ENCODE data around the gene CRELD2.
A peak's percentile ranks its signal among the peaks of the same experiment; 100 is the strongest.

Gene CRELD2

GRCh38 chr22:49970528-49971231 lies 52.2 kb downstream of the CRELD2 start:
- peak; percentile 98 for DNase-seq

GRCh38 chr22:49971232-49972162 lies 53.1 kb downstream of the CRELD2 start:
- peak; percentile 86 for DNase-seq

- DNase-seq: peak; percentile 37
Observed at GRCh38 chr22:49972163-49973017, 54.0 kb downstream of the CRELD2 start.

DNA sequence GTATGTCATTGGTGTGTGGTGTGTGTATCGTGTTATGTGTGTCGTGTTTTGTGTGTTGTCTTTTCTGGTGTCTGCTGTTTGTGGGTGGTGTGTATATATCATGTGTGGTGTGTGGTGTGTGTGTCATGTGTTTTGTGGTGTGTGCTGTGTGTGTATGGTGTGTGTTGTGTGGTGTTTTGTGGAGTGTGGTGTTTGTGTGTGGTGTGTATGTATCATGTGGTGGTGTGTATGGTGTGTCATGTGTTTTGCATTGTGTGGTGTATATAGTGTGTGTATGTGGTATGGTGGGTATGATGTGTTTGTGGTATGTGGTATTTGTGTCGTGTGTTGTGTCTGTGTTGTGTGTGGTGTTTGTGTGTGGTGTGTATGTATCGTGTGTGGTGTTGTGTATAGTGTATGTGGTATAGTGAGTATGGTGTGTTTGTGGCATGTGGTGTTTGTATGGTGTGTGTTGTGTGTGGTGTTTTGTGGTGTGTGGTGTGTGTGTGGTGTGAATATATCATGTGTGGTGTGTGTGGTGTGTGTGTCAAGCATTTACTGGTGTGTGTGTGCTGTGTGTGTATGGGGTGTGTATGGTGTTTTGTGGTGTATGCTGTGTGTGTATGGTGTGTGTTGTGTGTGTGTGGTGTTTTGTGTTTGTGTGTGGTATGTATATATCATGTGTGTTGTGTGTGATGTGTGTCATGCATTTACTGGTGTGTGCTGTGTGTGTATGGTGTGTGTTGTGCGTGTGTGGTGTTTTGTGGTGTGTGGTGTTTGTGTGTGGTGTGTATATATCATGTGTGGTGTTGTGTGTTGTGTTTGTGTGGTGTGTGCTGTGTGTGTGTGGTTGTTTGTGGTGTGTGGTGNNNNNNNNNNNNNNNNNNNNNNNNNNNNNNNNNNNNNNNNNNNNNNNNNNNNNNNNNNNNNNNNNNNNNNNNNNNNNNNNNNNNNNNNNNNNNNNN lies 54.9 kb downstream of the CRELD2 start:
- peak; percentile 3 for DNase-seq

- peak; percentile 73 for DNase-seq
Observed at GRCh38 chr22:49975543-49976389, 57.3 kb downstream of the CRELD2 start.

DNA sequence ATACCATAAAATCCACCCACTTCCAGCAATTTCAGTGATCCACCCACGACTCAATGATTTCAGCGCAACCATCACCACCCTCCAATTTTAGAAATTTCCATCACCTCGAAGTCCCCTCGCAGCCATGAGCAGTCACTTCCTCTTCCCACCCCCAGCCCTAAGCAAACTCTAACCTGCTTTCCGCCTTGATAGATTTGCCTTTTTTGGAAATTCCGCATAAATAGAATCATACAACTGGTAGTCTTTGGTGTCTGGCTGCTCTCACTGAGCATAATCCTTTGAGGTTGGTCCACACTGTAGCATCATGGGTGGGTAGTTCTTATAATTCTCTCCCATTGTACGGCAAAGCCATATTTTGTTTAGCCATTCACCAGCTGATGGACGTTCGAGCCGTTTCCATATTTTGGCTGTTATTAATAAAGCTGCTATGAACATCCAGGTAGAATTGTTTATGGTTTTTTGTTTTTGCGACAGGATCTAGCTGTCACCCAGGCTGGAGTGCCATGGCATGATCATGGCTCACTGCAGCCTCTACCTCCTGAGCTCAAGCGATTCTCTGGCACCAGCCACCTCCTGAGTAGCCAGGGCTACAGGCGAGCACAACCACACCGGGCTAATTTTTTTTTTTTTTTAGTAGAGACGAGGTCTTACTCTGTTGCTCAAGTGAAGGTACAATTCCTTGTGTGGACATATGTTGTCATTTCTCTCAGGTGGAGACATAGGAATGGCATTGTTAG lies 58.2 kb downstream of the CRELD2 start:
- DNase-seq: peak; percentile 74
